ENCODE data around the gene CAPN3.
A peak's percentile ranks its signal among the peaks of the same experiment; 100 is the strongest.

Gene CAPN3

GRCh38 chr15:42353061-42353460, 6.2 kb upstream of the CAPN3 start:
- no peak for DNase-seq
- in situ Hi-C loops (cut with HindIII; ENCODE audit: low pct_ligation_motif_present, low pct_unique_long_range_greater_than_20kb, low sequenced_read_pairs) = no loop called here

DNA sequence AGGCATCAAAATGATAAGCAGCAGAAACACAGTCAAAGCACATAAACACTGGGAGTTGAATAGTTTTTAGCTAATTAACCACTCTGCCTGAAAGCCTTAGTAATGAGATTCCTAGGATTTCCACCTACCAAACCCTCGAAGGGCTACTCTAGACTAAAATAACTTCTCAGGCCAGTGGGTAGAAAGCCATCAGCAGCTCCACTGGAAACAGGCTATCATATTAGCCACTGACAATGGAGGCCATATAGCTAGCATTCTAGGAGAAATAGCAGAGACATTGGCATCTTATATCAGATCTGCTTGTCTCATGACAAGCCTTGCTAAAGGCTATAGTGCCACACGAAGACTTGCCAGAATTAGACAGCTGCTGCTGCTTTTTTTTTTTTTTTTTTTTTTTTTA, 4.5 kb upstream of the CAPN3 start:
- DNase-seq = no peak
- in situ Hi-C loops (cut with HindIII; ENCODE audit: low pct_ligation_motif_present, low pct_unique_long_range_greater_than_20kb, low sequenced_read_pairs) = no loop called here

GRCh38 chr15:42355291-42355690, 4.0 kb upstream of the CAPN3 start:
- no peak for DNase-seq
- in situ Hi-C loops (cut with HindIII; ENCODE audit: low pct_ligation_motif_present, low pct_unique_long_range_greater_than_20kb, low sequenced_read_pairs) = no loop called here

GRCh38 chr15:42356851-42357250, 2.5 kb upstream of the CAPN3 start:
- no peak for DNase-seq
- in situ Hi-C loops (cut with HindIII; ENCODE audit: low pct_ligation_motif_present, low pct_unique_long_range_greater_than_20kb, low sequenced_read_pairs) = no loop called here

DNA sequence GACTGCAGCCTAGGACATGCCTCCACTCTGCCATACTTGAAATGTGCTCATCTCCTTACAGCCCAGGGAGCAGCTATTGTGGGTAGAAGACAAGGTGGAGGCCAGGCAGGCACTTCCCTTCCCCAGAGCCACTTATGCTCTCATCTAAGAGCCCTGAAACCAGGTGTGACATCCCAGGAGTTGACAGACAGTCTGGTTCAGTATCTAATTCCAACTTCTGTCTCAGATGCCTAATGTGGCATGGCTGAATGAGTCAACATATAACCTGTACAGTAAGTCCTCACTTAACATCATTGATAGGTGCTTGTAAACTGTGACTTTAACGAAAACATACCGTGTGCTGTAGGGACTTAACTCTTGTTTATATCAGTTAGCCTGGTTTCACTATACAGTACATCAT, 1.2 kb upstream of the CAPN3 start:
- in situ Hi-C loops (cut with HindIII; ENCODE audit: low pct_ligation_motif_present, low pct_unique_long_range_greater_than_20kb, low sequenced_read_pairs) = no loop called here
- no peak for DNase-seq

DNA sequence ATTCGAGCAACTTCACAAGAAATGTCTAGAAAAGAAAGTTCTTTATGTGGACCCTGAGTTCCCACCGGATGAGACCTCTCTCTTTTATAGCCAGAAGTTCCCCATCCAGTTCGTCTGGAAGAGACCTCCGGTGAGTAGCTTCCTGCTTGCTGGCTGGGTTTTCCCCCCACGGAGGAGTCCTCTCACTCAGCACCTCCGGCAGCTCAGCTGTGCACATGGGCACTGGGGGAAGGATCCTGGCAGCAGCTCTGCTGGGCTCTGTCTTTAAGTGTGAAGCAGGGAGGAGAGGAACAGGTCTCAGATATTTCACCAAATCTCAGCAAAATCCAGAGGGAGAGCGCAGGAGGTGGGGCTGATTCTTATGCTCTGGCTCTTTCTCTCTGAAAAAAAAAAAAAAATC, 684 bp downstream of the CAPN3 start:
- in situ Hi-C loops (cut with HindIII; ENCODE audit: low pct_ligation_motif_present, low pct_unique_long_range_greater_than_20kb, low sequenced_read_pairs) = no loop called here
- DNase-seq = no peak

DNA sequence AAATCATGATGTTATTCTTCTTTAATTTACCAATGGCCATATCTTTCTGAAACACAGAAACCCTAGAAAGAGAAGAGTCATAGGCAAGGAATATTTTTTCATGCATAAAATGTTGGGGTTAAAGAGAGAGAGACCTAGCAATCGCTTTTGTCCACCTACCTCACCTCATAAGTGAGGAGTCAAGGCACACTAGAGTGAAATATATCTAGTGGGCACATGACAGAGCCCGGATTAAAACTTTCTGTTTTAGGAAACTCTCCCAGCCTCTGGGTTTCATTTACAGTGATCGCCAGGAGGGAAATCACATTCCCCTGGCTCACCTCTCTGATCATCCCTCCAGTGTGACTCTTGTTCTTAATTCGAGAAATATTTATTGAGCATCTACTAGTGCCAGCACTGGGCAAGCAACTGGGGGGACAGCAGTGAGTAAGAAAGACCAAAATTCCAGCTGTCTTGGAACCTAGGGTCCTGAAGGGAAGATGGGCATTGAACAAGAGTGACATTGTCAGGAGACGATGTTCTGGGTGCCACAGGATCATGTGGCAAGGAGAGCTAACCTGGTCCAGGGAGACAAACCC, 1.3 kb downstream of the CAPN3 start:
- DNase-seq = no peak
- in situ Hi-C loops (cut with HindIII; ENCODE audit: low pct_ligation_motif_present, low pct_unique_long_range_greater_than_20kb, low sequenced_read_pairs) = no loop called here

GRCh38 chr15:42363487-42363886, 4.2 kb downstream of the CAPN3 start:
- in situ Hi-C loops (cut with HindIII; ENCODE audit: low pct_ligation_motif_present, low pct_unique_long_range_greater_than_20kb, low sequenced_read_pairs) = no loop called here
- no peak for DNase-seq

DNA sequence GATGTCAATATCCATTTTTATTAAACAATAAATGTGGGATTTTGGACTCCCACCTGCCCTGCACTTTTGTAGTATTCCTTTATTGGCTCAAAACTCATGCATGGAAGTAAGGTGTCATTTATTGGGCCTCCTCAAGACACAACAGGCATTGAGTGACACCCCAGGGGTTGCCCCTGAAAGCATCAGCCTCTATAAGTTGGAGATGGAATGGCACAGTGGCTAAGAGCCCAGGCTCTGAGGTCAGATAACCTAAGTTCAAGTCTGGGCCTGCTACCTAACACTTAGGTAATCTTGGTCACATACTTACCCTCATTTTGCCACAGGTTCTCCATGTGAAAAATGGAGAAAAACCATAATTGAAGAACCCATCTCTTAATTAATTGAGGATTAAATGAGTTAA, 4.6 kb downstream of the CAPN3 start:
- in situ Hi-C loops (cut with HindIII; ENCODE audit: low pct_ligation_motif_present, low pct_unique_long_range_greater_than_20kb, low sequenced_read_pairs) = no loop called here
- no peak for DNase-seq

- DNase-seq = no peak
Measured at GRCh38 chr15:42364529-42364928, 5.2 kb downstream of the CAPN3 start.

GRCh38 chr15:42365921-42366550, 6.7 kb downstream of the CAPN3 start:
- DNase-seq = no peak

More at GRCh38 chr15:42364529-42364928, 5.2 kb downstream of the CAPN3 start:
- in situ Hi-C loops (cut with HindIII; ENCODE audit: low pct_ligation_motif_present, low pct_unique_long_range_greater_than_20kb, low sequenced_read_pairs) = no loop called here

GRCh38 chr15:42367041-42367440, 7.7 kb downstream of the CAPN3 start:
- in situ Hi-C loops (cut with HindIII; ENCODE audit: low pct_ligation_motif_present, low pct_unique_long_range_greater_than_20kb, low sequenced_read_pairs) = no loop called here

More at GRCh38 chr15:42365921-42366550, 6.7 kb downstream of the CAPN3 start:
- in situ Hi-C loops (cut with HindIII; ENCODE audit: low pct_ligation_motif_present, low pct_unique_long_range_greater_than_20kb, low sequenced_read_pairs) = no loop called here

DNA sequence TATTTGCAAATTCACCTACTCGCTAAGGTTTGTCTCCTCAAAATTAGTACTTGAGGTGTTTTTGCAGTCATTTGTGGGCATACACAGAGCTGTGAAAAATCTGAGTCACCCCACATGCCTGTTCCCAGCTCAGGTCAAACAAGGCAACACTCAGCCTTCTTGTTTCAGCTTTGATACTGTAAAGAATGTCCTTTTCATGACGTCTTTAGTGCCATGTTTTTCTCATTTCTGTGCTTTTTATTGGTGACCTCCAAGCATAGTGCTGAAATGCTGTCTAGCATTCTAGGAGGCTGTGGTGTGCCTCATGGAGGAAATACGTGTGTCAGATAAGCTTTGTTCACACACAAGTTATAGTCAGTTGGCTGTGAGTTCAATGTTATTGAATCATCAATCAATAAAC, 8.8 kb downstream of the CAPN3 start:
- no peak for DNase-seq

More at GRCh38 chr15:42367041-42367440, 7.7 kb downstream of the CAPN3 start:
- DNase-seq = no peak

GRCh38 chr15:42371096-42371495, 11.8 kb downstream of the CAPN3 start:
- in situ Hi-C loops (cut with HindIII; ENCODE audit: low pct_ligation_motif_present, low pct_unique_long_range_greater_than_20kb, low sequenced_read_pairs) = no loop called here

More for the DNA sequence above, 8.8 kb downstream of the CAPN3 start:
- in situ Hi-C loops (cut with HindIII; ENCODE audit: low pct_ligation_motif_present, low pct_unique_long_range_greater_than_20kb, low sequenced_read_pairs) = no loop called here

DNA sequence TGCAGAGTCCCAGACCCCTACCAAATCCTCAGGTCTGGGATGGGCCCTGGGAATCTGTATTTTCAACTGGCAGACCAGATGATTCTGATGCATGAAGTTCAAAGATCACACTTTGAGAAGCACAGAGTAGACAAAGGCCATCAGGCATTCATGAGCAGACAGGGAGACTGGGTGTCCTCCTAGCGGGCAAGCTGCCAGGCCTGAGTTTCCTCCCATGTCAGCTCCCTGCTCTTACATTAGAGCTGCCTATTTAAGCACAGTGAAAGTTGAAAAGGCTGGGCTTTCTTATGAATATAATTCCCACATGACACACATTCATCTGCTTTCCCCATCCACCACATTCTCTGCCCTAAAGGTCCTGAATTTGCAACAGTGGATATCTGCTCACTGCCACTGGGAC, 14.0 kb downstream of the CAPN3 start:
- DNase-seq = no peak
- in situ Hi-C loops (cut with HindIII; ENCODE audit: low pct_ligation_motif_present, low pct_unique_long_range_greater_than_20kb, low sequenced_read_pairs) = no loop called here

More at GRCh38 chr15:42371096-42371495, 11.8 kb downstream of the CAPN3 start:
- DNase-seq = peak; percentile 45

DNA sequence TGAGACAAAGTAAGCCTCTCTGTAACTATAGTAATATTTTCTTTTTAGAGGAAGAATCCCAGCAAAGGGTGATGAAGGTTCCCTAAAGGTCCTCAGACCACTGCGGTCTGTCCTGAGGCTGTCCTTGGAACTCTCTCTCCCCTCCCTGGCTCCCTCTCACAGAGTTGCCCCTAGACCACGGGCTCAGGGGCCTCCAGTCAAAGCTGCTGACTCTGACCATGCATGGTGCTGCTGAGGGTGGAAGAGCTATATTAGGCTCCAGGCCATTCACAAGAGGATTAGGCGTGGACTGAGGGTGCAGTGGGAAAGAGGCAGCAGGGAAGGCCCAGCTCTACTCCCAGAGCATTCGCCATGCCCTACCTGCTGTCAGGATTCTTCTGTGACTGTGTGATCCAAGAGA, 14.6 kb downstream of the CAPN3 start:
- in situ Hi-C loops (cut with HindIII; ENCODE audit: low pct_ligation_motif_present, low pct_unique_long_range_greater_than_20kb, low sequenced_read_pairs) = no loop called here
- no peak for DNase-seq

GRCh38 chr15:42374810-42375209, 15.5 kb downstream of the CAPN3 start:
- DNase-seq = no peak
- in situ Hi-C loops (cut with HindIII; ENCODE audit: low pct_ligation_motif_present, low pct_unique_long_range_greater_than_20kb, low sequenced_read_pairs) = no loop called here

DNA sequence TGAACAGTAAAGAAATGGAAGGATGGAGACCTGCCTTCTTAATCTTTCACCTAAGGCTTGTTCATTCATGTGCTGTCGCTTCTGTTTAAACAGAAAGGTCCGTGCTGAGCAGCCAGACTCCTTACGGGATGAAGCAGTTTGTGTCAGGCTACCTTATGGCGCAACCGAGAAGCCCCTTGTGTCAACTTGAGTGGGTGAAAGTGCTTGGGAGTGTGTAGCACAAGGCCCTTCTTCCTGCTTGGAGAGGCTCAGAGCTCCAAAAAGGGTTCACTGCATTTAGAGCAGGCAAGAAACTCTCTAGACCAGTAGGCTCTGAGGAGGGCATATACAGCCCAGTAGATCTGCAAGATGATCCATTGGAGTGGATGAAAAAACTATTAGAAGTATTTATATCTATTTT, 16.0 kb downstream of the CAPN3 start:
- in situ Hi-C loops (cut with HindIII; ENCODE audit: low pct_ligation_motif_present, low pct_unique_long_range_greater_than_20kb, low sequenced_read_pairs) = no loop called here
- no peak for DNase-seq

DNA sequence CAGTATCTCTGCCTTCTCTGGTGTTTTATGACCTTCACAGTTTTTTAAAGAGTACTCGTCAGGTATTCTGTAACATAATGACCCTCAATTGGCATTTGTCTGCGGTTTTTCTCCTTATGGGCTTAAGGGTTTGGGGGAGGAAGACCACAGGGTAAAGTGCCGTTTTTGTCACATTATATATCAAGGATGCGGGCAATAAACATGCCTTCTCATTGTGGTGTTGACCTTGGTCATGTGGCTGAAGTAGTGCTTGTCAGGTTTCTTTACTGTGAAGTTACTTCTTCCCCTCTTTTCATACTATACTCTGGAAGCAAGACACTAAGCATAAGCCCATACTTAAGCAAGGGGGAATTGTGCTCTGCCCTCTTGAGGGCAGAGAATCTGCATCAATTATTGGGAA, 16.6 kb downstream of the CAPN3 start:
- in situ Hi-C loops (cut with HindIII; ENCODE audit: low pct_ligation_motif_present, low pct_unique_long_range_greater_than_20kb, low sequenced_read_pairs) = no loop called here
- no peak for DNase-seq

GRCh38 chr15:42378011-42378410, 18.7 kb downstream of the CAPN3 start:
- no peak for DNase-seq
- in situ Hi-C loops (cut with HindIII; ENCODE audit: low pct_ligation_motif_present, low pct_unique_long_range_greater_than_20kb, low sequenced_read_pairs) = no loop called here

All from ACHN (cell line).